Measurements from ENCODE around the gene CPLX1.

The CPLX1 gene

GRCh38 chr4:830601-831482 lies 4.9 kb upstream of the CPLX1 start:
- TF ChIP-seq, protein P1, sequence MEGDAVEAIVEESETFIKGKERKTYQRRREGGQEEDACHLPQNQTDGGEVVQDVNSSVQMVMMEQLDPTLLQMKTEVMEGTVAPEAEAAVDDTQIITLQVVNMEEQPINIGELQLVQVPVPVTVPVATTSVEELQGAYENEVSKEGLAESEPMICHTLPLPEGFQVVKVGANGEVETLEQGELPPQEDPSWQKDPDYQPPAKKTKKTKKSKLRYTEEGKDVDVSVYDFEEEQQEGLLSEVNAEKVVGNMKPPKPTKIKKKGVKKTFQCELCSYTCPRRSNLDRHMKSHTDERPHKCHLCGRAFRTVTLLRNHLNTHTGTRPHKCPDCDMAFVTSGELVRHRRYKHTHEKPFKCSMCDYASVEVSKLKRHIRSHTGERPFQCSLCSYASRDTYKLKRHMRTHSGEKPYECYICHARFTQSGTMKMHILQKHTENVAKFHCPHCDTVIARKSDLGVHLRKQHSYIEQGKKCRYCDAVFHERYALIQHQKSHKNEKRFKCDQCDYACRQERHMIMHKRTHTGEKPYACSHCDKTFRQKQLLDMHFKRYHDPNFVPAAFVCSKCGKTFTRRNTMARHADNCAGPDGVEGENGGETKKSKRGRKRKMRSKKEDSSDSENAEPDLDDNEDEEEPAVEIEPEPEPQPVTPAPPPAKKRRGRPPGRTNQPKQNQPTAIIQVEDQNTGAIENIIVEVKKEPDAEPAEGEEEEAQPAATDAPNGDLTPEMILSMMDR (IDR thresholded peaks at IDR 0.05; ENCODE audit: extremely low read depth, missing control alignments), result no peak
- no peak for DNase-seq (ENCODE audit: low spot score)

DNA sequence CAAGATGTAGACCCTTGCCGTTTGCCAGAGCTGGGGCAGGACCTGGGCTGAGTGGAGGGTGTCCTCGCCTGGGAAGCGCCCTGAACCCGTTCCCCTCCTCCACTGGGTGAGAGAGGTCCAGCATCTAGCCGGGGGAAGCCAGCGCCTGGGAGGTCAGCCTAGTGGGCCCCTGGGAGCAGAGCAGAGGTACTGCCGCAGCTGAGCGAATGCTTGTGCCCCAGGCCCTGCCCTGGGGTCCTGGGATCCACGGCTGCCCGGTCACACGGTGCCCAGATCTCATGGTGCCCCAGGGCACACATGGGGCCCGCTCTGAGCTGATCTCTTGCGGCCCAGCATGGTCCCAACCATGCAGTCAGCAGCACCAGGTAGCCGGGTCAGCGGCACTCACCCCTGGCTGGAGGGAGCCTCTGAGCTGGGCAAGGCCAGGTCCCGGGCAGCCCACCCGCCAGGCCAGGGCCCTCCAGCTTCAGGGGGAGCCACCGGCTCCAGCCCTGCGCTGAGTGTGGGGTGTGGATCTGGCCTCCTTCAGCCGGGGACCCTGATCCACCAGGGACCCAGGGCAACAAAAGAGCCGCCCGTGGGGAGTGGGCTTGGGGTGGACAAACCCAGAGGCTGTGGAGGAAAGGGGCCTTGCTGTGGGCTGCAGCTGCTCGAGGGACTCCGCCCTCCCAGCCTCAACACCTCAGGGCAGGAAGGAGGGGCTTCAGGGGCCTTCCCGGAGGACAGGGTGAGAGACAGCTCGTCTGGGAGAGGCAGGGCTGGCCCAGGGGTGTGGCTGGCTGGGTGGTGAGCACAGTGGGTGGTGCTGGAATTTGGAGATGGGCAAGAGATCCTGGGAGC lies 4.1 kb upstream of the CPLX1 start:
- no peak for DNase-seq (ENCODE audit: low spot score)
- TF ChIP-seq, protein P1 (IDR thresholded peaks at IDR 0.05; ENCODE audit: extremely low read depth, missing control alignments), result no peak

DNA sequence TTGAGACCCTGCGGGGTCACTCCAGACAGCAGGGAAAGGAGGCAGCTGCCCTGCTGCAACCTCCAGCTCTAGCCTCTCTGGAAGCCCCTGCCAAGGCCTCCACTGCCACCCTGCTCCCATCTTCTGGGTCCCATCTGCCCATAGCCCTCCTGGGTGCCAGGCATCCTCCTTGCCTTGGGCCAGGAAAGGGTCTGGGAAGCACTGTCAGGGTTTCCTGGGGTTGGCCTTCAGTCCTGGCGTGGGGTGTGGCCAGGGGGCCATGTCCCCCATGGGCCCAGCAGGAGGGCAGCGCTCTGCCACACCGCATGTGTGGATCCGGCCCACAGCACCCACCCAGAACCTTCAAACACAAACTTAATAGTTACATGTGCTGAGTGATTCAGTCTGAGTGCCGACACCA lies 3.4 kb upstream of the CPLX1 start:
- TF ChIP-seq, protein P1 (IDR thresholded peaks at IDR 0.05; ENCODE audit: extremely low read depth, missing control alignments), result no peak
- no peak for DNase-seq (ENCODE audit: low spot score)

GRCh38 chr4:828641-829271 lies 2.8 kb upstream of the CPLX1 start:
- no peak for DNase-seq (ENCODE audit: low spot score)

GRCh38 chr4:827209-828081 lies 1.5 kb upstream of the CPLX1 start:
- DNase-seq (ENCODE audit: low spot score), result no peak
- TF ChIP-seq, protein P1 (IDR thresholded peaks at IDR 0.05; ENCODE audit: extremely low read depth, missing control alignments), result no peak

More at GRCh38 chr4:828641-829271, 2.8 kb upstream of the CPLX1 start:
- TF ChIP-seq, protein P1 (IDR thresholded peaks at IDR 0.05; ENCODE audit: extremely low read depth, missing control alignments), result no peak

DNA sequence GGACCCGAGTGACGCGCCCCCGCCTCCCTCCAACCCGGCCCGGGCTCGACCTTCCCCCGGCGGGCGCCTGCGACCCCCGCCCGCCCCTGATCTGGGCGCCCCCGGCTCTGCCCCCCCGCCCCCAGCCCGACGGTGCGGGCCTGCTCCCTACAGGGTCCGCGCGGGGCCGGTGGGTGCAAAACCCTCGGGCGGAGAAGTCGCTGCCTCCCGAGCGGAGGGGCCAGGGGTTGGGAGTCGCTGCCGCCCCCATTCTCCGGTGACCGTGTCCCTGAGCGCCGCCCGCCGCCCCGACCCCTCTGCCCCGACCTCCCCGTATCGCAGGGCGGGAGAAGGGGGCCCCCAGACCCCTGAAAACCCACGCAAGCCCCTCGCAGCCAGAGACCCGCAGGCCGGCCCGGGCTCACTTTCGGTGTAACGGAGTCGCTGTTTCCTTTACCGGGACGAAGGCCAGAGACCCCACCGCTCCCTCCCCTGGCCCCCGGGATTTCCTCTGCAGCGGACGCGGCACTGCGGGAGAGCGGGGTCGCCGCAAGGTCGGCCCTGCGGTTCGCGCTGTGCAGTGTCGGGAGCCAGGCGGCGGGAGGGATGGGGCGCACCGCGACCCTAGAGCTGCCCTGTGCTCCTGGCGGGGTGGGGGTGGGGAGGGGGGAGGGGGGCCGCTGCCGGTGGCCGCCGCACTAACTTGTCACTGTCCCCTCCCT lies 729 bp upstream of the CPLX1 start:
- DNase-seq (ENCODE audit: low spot score), result no peak
- TF ChIP-seq, protein P1 (IDR thresholded peaks at IDR 0.05; ENCODE audit: extremely low read depth, missing control alignments), result no peak

All from GM20000 (cell line).